ENCODE measurements around the gene KLRC1. TPM values are rescaled to one million over a fixed set of nuclear protein-coding genes. Genes with fewer than 3 reads are reported as not detected.

The KLRC1 gene
- total and polyA plus RNA-seq, 3 donors from 2014 or later: 0.37 to 1.9 (median 1.9) TPM

GRCh38 chr12:10469701-10470100, 16.5 kb upstream of the KLRC1 start:
- H3K9me3 ChIP-seq: no peaks in the 10 kb centered on the region
- H3K4me3 ChIP-seq: no peak overlapping the region
- H3K27ac ChIP-seq: no peak overlapping the region
- 87 to 96% methylated on average over 1 of the region's 1 CpG for WGBS, 2 donors
- H3K27me3 ChIP-seq: no peaks in the 10 kb centered on the region
- H3K36me3 ChIP-seq (ENCODE audit: low read depth, missing control alignments): no peaks in the 10 kb centered on the region
- no peaks in the 10 kb centered on the region for H3K4me1 ChIP-seq
- TF ChIP-seq CTCF (IDR thresholded peaks at IDR 0.05): no peak
- TF ChIP-seq POLR2A (IDR thresholded peaks at IDR 0.05): no peak
- no peak for DNase-seq
- intact Hi-C loops (cut with DNase I; ENCODE audit: low total_unique reads): no loop called here

- no peaks in the 10 kb centered on the region for H3K27me3 ChIP-seq
- H3K36me3 ChIP-seq (ENCODE audit: low read depth, missing control alignments): no peaks in the 10 kb centered on the region
- H3K27ac ChIP-seq: no peak overlapping the region
- no peak for DNase-seq
- no peaks in the 10 kb centered on the region for H3K9me3 ChIP-seq
- H3K4me3 ChIP-seq: no peak overlapping the region
- no peak for TF ChIP-seq CTCF (IDR thresholded peaks at IDR 0.05)
- TF ChIP-seq POLR2A (IDR thresholded peaks at IDR 0.05): no peak
- no peaks in the 10 kb centered on the region for H3K4me1 ChIP-seq
- 93 to 100% methylated on average over 4 of the region's 4 CpGs for WGBS, 2 donors
- intact Hi-C loops (cut with DNase I; ENCODE audit: low total_unique reads): no loop called here
These were observed 13.1 kb upstream of the KLRC1 start for GRCh38 chr12:10466311-10466710.

GRCh38 chr12:10457760-10458159, 4.6 kb upstream of the KLRC1 start:
- WGBS, 2 donors: 82 to 90% methylated on average over 3 of the region's 3 CpGs
- intact Hi-C loops (cut with DNase I; ENCODE audit: low total_unique reads): no loop called here
- Histone ChIP-seq H3K4me3 (no peak overlapping the region), H3K9me3 (no peaks in the 10 kb centered on the region), H3K27ac (no peak overlapping the region), H3K36me3 (ENCODE audit: low read depth, missing control alignments) (no peaks in the 10 kb centered on the region), H3K4me1 (no peaks in the 10 kb centered on the region), H3K27me3 (no peaks in the 10 kb centered on the region)
- TF ChIP-seq POLR2A (IDR thresholded peaks at IDR 0.05) (no peak), CTCF (IDR thresholded peaks at IDR 0.05) (no peak)
- no peak for DNase-seq

GRCh38 chr12:10456856-10457255, 3.7 kb upstream of the KLRC1 start:
- 91 to 95% methylated on average over 2 of the region's 2 CpGs for WGBS, 2 donors
- no peaks in the 10 kb centered on the region for H3K9me3 ChIP-seq
- H3K27ac ChIP-seq: no peak overlapping the region
- no peaks in the 10 kb centered on the region for H3K4me1 ChIP-seq
- H3K36me3 ChIP-seq (ENCODE audit: low read depth, missing control alignments): no peaks in the 10 kb centered on the region
- intact Hi-C loops (cut with DNase I; ENCODE audit: low total_unique reads): no loop called here
- TF ChIP-seq POLR2A (IDR thresholded peaks at IDR 0.05): no peak
- TF ChIP-seq CTCF (IDR thresholded peaks at IDR 0.05): no peak
- H3K4me3 ChIP-seq: no peak overlapping the region
- H3K27me3 ChIP-seq: no peaks in the 10 kb centered on the region
- no peak for DNase-seq

- intact Hi-C loops (cut with DNase I; ENCODE audit: low total_unique reads): no loop called here
- 91 to 93% methylated on average over 1 of the region's 1 CpG for WGBS, 2 donors
- no peak for DNase-seq
- H3K27me3 ChIP-seq: no peaks in the 10 kb centered on the region
- no peak overlapping the region for H3K4me3 ChIP-seq
- TF ChIP-seq POLR2A (IDR thresholded peaks at IDR 0.05) (no peak), CTCF (IDR thresholded peaks at IDR 0.05) (no peak)
- no peaks in the 10 kb centered on the region for H3K4me1 ChIP-seq
- H3K27ac ChIP-seq: no peak overlapping the region
- H3K9me3 ChIP-seq: no peaks in the 10 kb centered on the region
- no peaks in the 10 kb centered on the region for H3K36me3 ChIP-seq (ENCODE audit: low read depth, missing control alignments)
These were observed 2.6 kb upstream of the KLRC1 start for GRCh38 chr12:10455766-10456165.
